HepG2 (cell line): ENCODE data around the gene GHRL. TPM values are rescaled to one million over a fixed set of nuclear protein-coding genes. Genes with fewer than 3 reads are reported as not detected.

Experiments used
- MED1 ChIP-seq: sonication (generic); formaldehyde crosslinking; IDR thresholded peaks from 2 replicates; pipeline ENCODE4 v1.4.0; 2020; ENCODE audit warnings: missing genetic modification reagents
- SP4 ChIP-seq: sonication (generic); formaldehyde crosslinking; IDR thresholded peaks from 2 replicates; pipeline ENCODE4 v1.8.1; 2023; ENCODE audit warnings: mild to moderate bottlenecking, missing genetic modification reagents
- TMF1 ChIP-seq: sonication (generic); formaldehyde crosslinking; IDR thresholded peaks from 2 replicates; pipeline ENCODE4 v1.8.1; 2022; ENCODE audit warnings: low read depth, missing genetic modification reagents
- TP53 ChIP-seq: sonication (generic); formaldehyde crosslinking; conservative IDR thresholded peaks from 2 replicates; pipeline ENCODE4 v1.4.0; 2020; ENCODE audit warnings: missing genetic modification reagents
- ZNF136 ChIP-seq: sonication (generic); formaldehyde crosslinking; IDR thresholded peaks from 2 replicates; pipeline ENCODE4 v1.8.1; 2022; ENCODE audit warnings: low read depth, mild to moderate bottlenecking, moderate library complexity, missing genetic modification reagents
- ZNF275 ChIP-seq: sonication (generic); formaldehyde crosslinking; IDR thresholded peaks from 2 replicates; pipeline ENCODE4 v1.8.0; 2022; ENCODE audit warnings: missing genetic modification reagents, mild to moderate bottlenecking, inconsistent platforms, borderline replicate concordance
- ZNF280D ChIP-seq: sonication (generic); formaldehyde crosslinking; IDR thresholded peaks from 2 replicates; pipeline ENCODE4 v1.5.1; 2020; ENCODE audit warnings: mild to moderate bottlenecking, missing genetic modification reagents
- ZNF331 ChIP-seq: sonication (generic); formaldehyde crosslinking; IDR thresholded peaks from 2 replicates; pipeline ENCODE4 v1.4.0; 2020; ENCODE audit warnings: missing genetic modification reagents
- ZNF503 ChIP-seq: sonication (generic); formaldehyde crosslinking; IDR thresholded peaks from 2 replicates; pipeline ENCODE4 v1.4.0; 2020; ENCODE audit warnings: missing genetic modification reagents
- ZNF576 ChIP-seq: sonication (generic); formaldehyde crosslinking; IDR thresholded peaks from 2 replicates; pipeline ENCODE4 v1.4.0; 2020; ENCODE audit warnings: mild to moderate bottlenecking, missing genetic modification reagents
- ZNF720 ChIP-seq: sonication (generic); formaldehyde crosslinking; IDR thresholded peaks from 2 replicates; pipeline ENCODE4 v1.4.0; 2020; ENCODE audit warnings: missing genetic modification reagents
- ZSCAN20 ChIP-seq: sonication (generic); formaldehyde crosslinking; IDR thresholded peaks from 2 replicates; pipeline ENCODE4 v1.4.0; 2020; ENCODE audit warnings: missing genetic modification reagents, mild to moderate bottlenecking, borderline replicate concordance
- polyA plus RNA-seq, 8 experiments: library from polyadenylated mRNA; depleted of rRNA in 3 of 8; stranded (reverse) in 7 of 8; unstranded in 1 of 8; fragments of >200 nt; fragmentation: Illumina TruSeq in 4 of 8; extraction: Trizol in 4 of 8; gene quantifications; 2 replicates each; pipeline versions ENCODE4 v1.2.1 to v1.2.3, GENCODE V29; 2011 to 2016; ENCODE audit warnings: low read depth in 4 of 8, missing spikeins in 1 of 8, mixed read lengths in 1 of 8; ENCODE audit not compliant: insufficient read depth in 1 of 8
- total RNA-seq, 5 experiments: library from RNA; depleted of rRNA; stranded (reverse); fragments of >200 nt; fragmentation: Illumina TruSeq; extraction: Trizol; gene quantifications; 2 replicates each; pipeline ENCODE4 v1.2.3, GENCODE V29; 2016; ENCODE audit warnings: low read depth in 1 of 5
- TF ChIP-seq, protein P1 (sequence below): sonication (generic); formaldehyde crosslinking; IDR thresholded peaks from 2 replicates; pipeline ENCODE4; 2020; ENCODE audit warnings: missing genetic modification reagents, mild to moderate bottlenecking, borderline replicate concordance
- TF ChIP-seq, protein P2 (sequence below): sonication (generic); formaldehyde crosslinking; conservative IDR thresholded peaks from 2 replicates; pipeline ENCODE4 v1.8.0; 2022; ENCODE audit warnings: missing genetic modification reagents
- TF ChIP-seq, protein P3 (sequence below): sonication (generic); formaldehyde crosslinking; IDR thresholded peaks from 2 replicates; pipeline ENCODE4 v1.9.0; 2022; ENCODE audit warnings: low read depth, missing genetic modification reagents

GHRL gene
- total and polyA plus RNA-seq, 2 of the 13 experiments (the other 11 are each of a cell fraction or from before 2014, with no cell fraction given), result 0.09 TPM; not detected in 1

DNA sequence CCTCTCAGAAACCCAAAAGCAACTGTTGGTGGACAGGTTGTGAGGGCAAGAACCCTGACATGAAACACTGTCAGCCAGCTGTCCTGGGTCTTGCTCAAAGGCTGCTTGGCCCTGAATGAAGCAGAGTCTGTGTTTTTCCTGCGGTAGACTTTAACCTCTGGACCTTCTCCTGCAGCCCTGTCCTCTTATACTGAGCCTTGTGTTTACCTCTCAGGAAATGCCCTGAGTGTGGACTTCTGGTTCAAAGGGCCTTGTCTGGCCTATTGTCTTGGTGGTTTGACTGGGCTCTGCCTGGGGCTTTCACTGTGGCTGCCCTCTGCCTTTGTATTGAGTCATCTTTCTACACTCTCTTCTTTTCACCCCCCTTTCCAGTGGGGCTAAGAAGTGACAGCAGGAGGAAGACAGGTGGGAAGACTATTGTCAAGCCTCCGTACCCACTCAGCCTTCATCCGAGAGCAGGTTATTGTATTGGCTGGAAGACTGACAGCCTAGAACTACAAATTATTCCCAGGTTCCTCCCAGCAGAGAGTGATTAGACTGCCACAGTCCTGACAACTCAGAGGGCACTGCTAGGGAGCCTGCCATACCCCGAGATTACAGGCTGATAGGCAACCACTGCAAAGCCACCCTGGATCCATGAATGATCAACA, 24.7 kb upstream of the GHRL start (continued):
- TF ChIP-seq, protein P1, sequence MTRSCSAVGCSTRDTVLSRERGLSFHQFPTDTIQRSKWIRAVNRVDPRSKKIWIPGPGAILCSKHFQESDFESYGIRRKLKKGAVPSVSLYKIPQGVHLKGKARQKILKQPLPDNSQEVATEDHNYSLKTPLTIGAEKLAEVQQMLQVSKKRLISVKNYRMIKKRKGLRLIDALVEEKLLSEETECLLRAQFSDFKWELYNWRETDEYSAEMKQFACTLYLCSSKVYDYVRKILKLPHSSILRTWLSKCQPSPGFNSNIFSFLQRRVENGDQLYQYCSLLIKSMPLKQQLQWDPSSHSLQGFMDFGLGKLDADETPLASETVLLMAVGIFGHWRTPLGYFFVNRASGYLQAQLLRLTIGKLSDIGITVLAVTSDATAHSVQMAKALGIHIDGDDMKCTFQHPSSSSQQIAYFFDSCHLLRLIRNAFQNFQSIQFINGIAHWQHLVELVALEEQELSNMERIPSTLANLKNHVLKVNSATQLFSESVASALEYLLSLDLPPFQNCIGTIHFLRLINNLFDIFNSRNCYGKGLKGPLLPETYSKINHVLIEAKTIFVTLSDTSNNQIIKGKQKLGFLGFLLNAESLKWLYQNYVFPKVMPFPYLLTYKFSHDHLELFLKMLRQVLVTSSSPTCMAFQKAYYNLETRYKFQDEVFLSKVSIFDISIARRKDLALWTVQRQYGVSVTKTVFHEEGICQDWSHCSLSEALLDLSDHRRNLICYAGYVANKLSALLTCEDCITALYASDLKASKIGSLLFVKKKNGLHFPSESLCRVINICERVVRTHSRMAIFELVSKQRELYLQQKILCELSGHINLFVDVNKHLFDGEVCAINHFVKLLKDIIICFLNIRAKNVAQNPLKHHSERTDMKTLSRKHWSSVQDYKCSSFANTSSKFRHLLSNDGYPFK (CRISPR knock-in tag), result 0 out of 2 replicates have a peak, but pooled peaks have one; percentile 20
- TF ChIP-seq TMF1 (CRISPR knock-in tag) (no peak), ZNF331 (CRISPR knock-in tag) (peak; percentile 99), ZNF280D (CRISPR knock-in tag) (peak; percentile 71; the same call in 1 of the 2 replicates), ZNF275 (no peak), SP4 (no peak), ZNF503 (CRISPR knock-in tag) (peak; percentile 60), TP53 (CRISPR knock-in tag) (no peak), ZNF136 (CRISPR knock-in tag) (no peak), ZNF576 (CRISPR knock-in tag) (no peak), ZNF720 (no peak), MED1 (CRISPR knock-in tag) (peak; percentile 91), ZSCAN20 (CRISPR knock-in tag) (no peak)
- TF ChIP-seq, protein P2, sequence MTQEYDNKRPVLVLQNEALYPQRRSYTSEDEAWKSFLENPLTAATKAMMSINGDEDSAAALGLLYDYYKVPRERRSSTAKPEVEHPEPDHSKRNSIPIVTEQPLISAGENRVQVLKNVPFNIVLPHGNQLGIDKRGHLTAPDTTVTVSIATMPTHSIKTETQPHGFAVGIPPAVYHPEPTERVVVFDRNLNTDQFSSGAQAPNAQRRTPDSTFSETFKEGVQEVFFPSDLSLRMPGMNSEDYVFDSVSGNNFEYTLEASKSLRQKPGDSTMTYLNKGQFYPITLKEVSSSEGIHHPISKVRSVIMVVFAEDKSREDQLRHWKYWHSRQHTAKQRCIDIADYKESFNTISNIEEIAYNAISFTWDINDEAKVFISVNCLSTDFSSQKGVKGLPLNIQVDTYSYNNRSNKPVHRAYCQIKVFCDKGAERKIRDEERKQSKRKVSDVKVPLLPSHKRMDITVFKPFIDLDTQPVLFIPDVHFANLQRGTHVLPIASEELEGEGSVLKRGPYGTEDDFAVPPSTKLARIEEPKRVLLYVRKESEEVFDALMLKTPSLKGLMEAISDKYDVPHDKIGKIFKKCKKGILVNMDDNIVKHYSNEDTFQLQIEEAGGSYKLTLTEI, result no peak
- TF ChIP-seq, protein P3, sequence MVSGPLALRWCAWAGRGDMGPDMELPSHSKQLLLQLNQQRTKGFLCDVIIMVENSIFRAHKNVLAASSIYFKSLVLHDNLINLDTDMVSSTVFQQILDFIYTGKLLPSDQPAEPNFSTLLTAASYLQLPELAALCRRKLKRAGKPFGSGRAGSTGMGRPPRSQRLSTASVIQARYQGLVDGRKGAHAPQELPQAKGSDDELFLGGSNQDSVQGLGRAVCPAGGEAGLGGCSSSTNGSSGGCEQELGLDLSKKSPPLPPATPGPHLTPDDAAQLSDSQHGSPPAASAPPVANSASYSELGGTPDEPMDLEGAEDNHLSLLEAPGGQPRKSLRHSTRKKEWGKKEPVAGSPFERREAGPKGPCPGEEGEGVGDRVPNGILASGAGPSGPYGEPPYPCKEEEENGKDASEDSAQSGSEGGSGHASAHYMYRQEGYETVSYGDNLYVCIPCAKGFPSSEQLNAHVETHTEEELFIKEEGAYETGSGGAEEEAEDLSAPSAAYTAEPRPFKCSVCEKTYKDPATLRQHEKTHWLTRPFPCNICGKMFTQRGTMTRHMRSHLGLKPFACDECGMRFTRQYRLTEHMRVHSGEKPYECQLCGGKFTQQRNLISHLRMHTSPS (CRISPR knock-in tag), result peak; percentile 59; the same call in 1 of the 2 replicates
